ENCODE data around the gene KRT85. TPM values are rescaled to one million over a fixed set of nuclear protein-coding genes. Genes with fewer than 3 reads are reported as not detected.

The KRT85 gene
- total and polyA plus RNA-seq, 2 donors (not counting 3 experiments of a cell fraction or from before 2014, with no cell fraction given) = not detected

DNA sequence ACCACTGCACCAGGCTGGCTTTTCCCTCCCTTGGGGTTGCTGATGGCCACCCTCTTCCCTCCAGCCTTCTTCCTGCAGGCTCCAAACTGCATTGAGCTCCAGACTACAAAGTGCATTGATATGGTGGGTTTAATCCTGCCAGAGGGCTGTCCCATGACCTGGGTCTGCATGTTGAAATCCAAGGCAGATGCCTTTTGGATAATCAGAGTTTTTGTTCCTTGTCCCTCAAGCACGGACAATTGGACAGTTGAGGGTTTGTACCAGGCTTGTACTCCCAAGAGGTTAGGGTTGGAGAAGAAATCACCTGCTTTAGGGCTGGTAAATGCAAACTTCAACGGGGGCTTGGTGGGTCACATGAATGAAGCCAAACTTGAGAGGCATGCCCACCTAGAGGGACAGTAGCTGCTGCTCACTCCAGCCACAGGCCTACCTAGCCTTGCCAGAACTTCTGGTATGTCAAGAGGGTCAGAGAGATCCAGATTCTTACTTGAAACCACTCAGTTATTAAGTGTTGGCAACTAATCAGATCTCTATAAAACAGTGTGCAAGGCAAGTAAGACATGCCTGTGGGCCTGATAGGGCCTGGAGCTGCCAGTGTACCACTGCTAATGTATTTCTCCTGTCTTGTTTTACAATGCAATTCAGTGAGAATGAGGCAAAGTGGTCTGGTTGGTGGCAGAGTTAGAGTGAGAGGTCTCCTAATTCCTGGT is 24.3 kb downstream of the KRT85 start:
- dilution Hi-C loops (cut with MboI; ENCODE audit: extremely low pct_ligation_motif_present, low sequenced_read_pairs) (no loop called here), intact Hi-C loops (cut with micrococcal nuclease) (no loop called here)
- Histone ChIP-seq H4K20me1 (replicated peaks; ENCODE audit: control insufficient read depth, extremely low read depth, insufficient read depth, low read length) (no peaks in the 10 kb centered on the region), H3K9ac (replicated peaks; ENCODE audit: extremely low read depth, insufficient read depth, low read length) (no peak overlapping the region), H3K4me1 (ENCODE audit: control insufficient read depth, extremely low read depth, insufficient read depth, low read length) (no peaks in the 10 kb centered on the region), H3K27me3 (ENCODE audit: control insufficient read depth in 2 of 2, insufficient read depth in 2 of 2, low read length in 2 of 2) (peaks cover 7 to 13% of the 10 kb centered on the region in 2 experiments), H3K27ac (ENCODE audit: insufficient read depth, low read depth, low read length) (no peak overlapping the region), H3K79me2 (ENCODE audit: control insufficient read depth, insufficient read depth, low read length) (no peaks in the 10 kb centered on the region), H3K36me3 (ENCODE audit: control insufficient read depth in 2 of 2, extremely low read depth in 1 of 2, insufficient read depth in 2 of 2, low read length in 2 of 2) (no peaks in the 10 kb centered on the region), H3K9me3 (replicated peaks; ENCODE audit: control insufficient read depth, insufficient read depth, low read length) (no peaks in the 10 kb centered on the region), H3K4me3 (replicated peaks in 1 of 3; ENCODE audit: insufficient read depth in 1 of 3, low read depth in 1 of 3, low read length in 3 of 3) (no peak overlapping the region), H2AFZ (ENCODE audit: low read depth, low read length) (no peak overlapping the region), H3K4me2 (ENCODE audit: insufficient read depth, low read length) (no peak overlapping the region), H3K9me1 (replicated peaks; ENCODE audit: control insufficient read depth, extremely low read depth, insufficient read depth, low read length) (no peaks in the 10 kb centered on the region)
- TF ChIP-seq, protein P1, sequence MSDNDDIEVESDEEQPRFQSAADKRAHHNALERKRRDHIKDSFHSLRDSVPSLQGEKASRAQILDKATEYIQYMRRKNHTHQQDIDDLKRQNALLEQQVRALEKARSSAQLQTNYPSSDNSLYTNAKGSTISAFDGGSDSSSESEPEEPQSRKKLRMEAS (IDR thresholded peaks at IDR 0.05; ENCODE audit: insufficient read depth, insufficient read length) = no peak
- ChIA-PET POLR2A (no interaction called here), CTCF (no interaction called here)
- DNase-seq (ENCODE audit: low read depth, low spot score) = no peak
- no peak for FAIRE-seq
- no TSS peak for BruUV-seq (replicated peaks)

- Histone ChIP-seq H2AFZ (ENCODE audit: low read depth, low read length) (no peak overlapping the region), H3K79me2 (ENCODE audit: control insufficient read depth, insufficient read depth, low read length) (no peaks in the 10 kb centered on the region), H3K36me3 (ENCODE audit: control insufficient read depth in 2 of 2, extremely low read depth in 1 of 2, insufficient read depth in 2 of 2, low read length in 2 of 2) (no peaks in the 10 kb centered on the region), H3K4me2 (ENCODE audit: insufficient read depth, low read length) (no peak overlapping the region), H3K27ac (ENCODE audit: insufficient read depth, low read depth, low read length) (no peak overlapping the region), H3K4me1 (ENCODE audit: control insufficient read depth, extremely low read depth, insufficient read depth, low read length) (no peaks in the 10 kb centered on the region), H3K27me3 (ENCODE audit: control insufficient read depth in 2 of 2, insufficient read depth in 2 of 2, low read length in 2 of 2) (peaks cover 11% of the 10 kb centered on the region in 2 experiments), H3K9ac (replicated peaks; ENCODE audit: extremely low read depth, insufficient read depth, low read length) (no peak overlapping the region), H4K20me1 (replicated peaks; ENCODE audit: control insufficient read depth, extremely low read depth, insufficient read depth, low read length) (no peaks in the 10 kb centered on the region), H3K4me3 (replicated peaks in 1 of 3; ENCODE audit: insufficient read depth in 1 of 3, low read depth in 1 of 3, low read length in 3 of 3) (no peak overlapping the region), H3K9me3 (replicated peaks; ENCODE audit: control insufficient read depth, insufficient read depth, low read length) (no peaks in the 10 kb centered on the region), H3K9me1 (replicated peaks; ENCODE audit: control insufficient read depth, extremely low read depth, insufficient read depth, low read length) (no peaks in the 10 kb centered on the region)
- BruUV-seq (replicated peaks) = no TSS peak
- ChIA-PET POLR2A (no interaction called here), CTCF (interaction anchor here (2.0 kb wide), 1 partner anchor 13 kb away, joined by 7 read pairs; no protein-coding TSS in a partner anchor)
- dilution Hi-C loops (cut with MboI; ENCODE audit: extremely low pct_ligation_motif_present, low sequenced_read_pairs) = no loop called here
- DNase-seq (ENCODE audit: low read depth, low spot score) (no peak), FAIRE-seq (no peak)
- intact Hi-C loops (cut with micrococcal nuclease) = no loop called here
- TF ChIP-seq, protein P1 (IDR thresholded peaks at IDR 0.05; ENCODE audit: insufficient read depth, insufficient read length) = no peak
- no peak for TF ChIP-seq POLR2AphosphoS5 (IDR thresholded peaks at IDR 0.05; ENCODE audit: insufficient read depth, low read depth, low read length)
- TF ChIP-seq POLR2A (IDR thresholded peaks at IDR 0.05; ENCODE audit: low read depth, low read length) = no peak
- TF ChIP-seq FOS (IDR thresholded peaks at IDR 0.05; ENCODE audit: borderline replicate concordance, insufficient read depth, low read length) = no peak
- TF ChIP-seq MYC (IDR thresholded peaks at IDR 0.05; ENCODE audit: low read depth, low read length) = no peak
- TF ChIP-seq JUN (IDR thresholded peaks at IDR 0.05; ENCODE audit: borderline replicate concordance, insufficient read depth, insufficient read length, low read depth) = no peak
- TF ChIP-seq EZH2 (IDR thresholded peaks at IDR 0.05; ENCODE audit: borderline replicate concordance, low read depth, low read length, severe bottlenecking) = no peak
- no peak for TF ChIP-seq GATA2 (IDR thresholded peaks at IDR 0.05; ENCODE audit: insufficient read depth, insufficient read length, low read depth, low read length)
- TF ChIP-seq, protein P2, sequence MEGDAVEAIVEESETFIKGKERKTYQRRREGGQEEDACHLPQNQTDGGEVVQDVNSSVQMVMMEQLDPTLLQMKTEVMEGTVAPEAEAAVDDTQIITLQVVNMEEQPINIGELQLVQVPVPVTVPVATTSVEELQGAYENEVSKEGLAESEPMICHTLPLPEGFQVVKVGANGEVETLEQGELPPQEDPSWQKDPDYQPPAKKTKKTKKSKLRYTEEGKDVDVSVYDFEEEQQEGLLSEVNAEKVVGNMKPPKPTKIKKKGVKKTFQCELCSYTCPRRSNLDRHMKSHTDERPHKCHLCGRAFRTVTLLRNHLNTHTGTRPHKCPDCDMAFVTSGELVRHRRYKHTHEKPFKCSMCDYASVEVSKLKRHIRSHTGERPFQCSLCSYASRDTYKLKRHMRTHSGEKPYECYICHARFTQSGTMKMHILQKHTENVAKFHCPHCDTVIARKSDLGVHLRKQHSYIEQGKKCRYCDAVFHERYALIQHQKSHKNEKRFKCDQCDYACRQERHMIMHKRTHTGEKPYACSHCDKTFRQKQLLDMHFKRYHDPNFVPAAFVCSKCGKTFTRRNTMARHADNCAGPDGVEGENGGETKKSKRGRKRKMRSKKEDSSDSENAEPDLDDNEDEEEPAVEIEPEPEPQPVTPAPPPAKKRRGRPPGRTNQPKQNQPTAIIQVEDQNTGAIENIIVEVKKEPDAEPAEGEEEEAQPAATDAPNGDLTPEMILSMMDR (IDR thresholded peaks at IDR 0.05; ENCODE audit: extremely low read depth in 1 of 2, insufficient read depth in 1 of 2, low read depth in 1 of 2, low read length in 2 of 2) = no peak
These were observed 26.2 kb downstream of the KRT85 start for GRCh38 chr12:52341066-52341580.

Data from endothelial cell of umbilical vein (primary cell).